Stimulated activated CD4-positive, alpha-beta T cell treated with anti-CD3 and anti-CD28 coated beads, Interleukin-15, amount 100 ng/mL, for 24 hours (primary cell): ENCODE measurements around the gene N4BP2.

Experiments used
- DNase-seq: peaks from one replicate; pipeline ENCODE4 v3.0.0-alpha.2; 2020

The N4BP2 gene

GRCh38 chr4:40193578-40193977, 136.9 kb downstream of the N4BP2 start:
- no peak for DNase-seq

- peak; percentile 55 for DNase-seq
Measured at GRCh38 chr4:40194602-40195161, 138.0 kb downstream of the N4BP2 start.

GRCh38 chr4:40195182-40196177, 138.8 kb downstream of the N4BP2 start:
- DNase-seq: no peak

- DNase-seq: no peak
Measured at GRCh38 chr4:40196272-40196671, 139.6 kb downstream of the N4BP2 start.

- DNase-seq: peak; percentile 81
Measured at GRCh38 chr4:40196724-40197281, 140.2 kb downstream of the N4BP2 start, which contains the start of gene RHOH. RHOH (plus strand) TSS chr4:40197031; CDS start chr4:40243387, 46,356 bp downstream.

- no peak for DNase-seq
Measured at GRCh38 chr4:40197879-40198689, 141.4 kb downstream of the N4BP2 start.

- DNase-seq: no peak
Measured at GRCh38 chr4:40199179-40199670, 142.6 kb downstream of the N4BP2 start.

- peak; percentile 82 for DNase-seq
Measured at GRCh38 chr4:40199999-40200874, 143.6 kb downstream of the N4BP2 start.

GRCh38 chr4:40200875-40201801, 144.5 kb downstream of the N4BP2 start:
- DNase-seq: no peak

- DNase-seq: no peak
Measured at GRCh38 chr4:40201898-40202297, 145.2 kb downstream of the N4BP2 start.

GRCh38 chr4:40202474-40202873, 145.8 kb downstream of the N4BP2 start:
- DNase-seq: no peak

- DNase-seq: no peak
Measured at GRCh38 chr4:40204507-40205258, 148.0 kb downstream of the N4BP2 start.

- no peak for DNase-seq
Measured at GRCh38 chr4:40205259-40206198, 148.9 kb downstream of the N4BP2 start.

- no peak for DNase-seq
Measured at GRCh38 chr4:40206426-40206825, 149.8 kb downstream of the N4BP2 start.
